HEK293 (cell line): Measurements from ENCODE around the gene MTR.

Experiments used
- CTCF ChIA-PET: fragments of 350-600 bp; formaldehyde crosslinking; extraction: SDS; loops from one replicate; lab custom pipeline; 2021; ENCODE audit warnings: antibody characterized with exemption; lab: Yijun Ruan, JAX
- POLR2A ChIA-PET: fragments of 300-600 bp; formaldehyde crosslinking; extraction: SDS; loops from one replicate; lab custom pipeline; 2020; ENCODE audit warnings: antibody characterized with exemption, inconsistent platforms; lab: Yijun Ruan, JAX
- H3K27ac ChIP-seq: fragments of 200-500 bp; sonication (Bioruptor generic); 2 replicates; pipeline ENCODE4 v1.5.1; 2014; ENCODE audit warnings: low read depth, low read length, control low read depth, inconsistent platforms; ENCODE audit errors: extremely low read depth
- H3K36me3 ChIP-seq, 2 experiments: fragments of 200-500 bp in 1 of 2; sonication (Bioruptor generic) in 1 of 2; 1 replicate in 1 of 2; 2 replicates in 1 of 2; pipeline ENCODE4 v1.5.1; 2014 to 2017; ENCODE audit warnings: inconsistent platforms in 2 of 2, low read length in 2 of 2; ENCODE audit not compliant: control insufficient read depth in 2 of 2, insufficient read depth in 1 of 2
- H3K4me1 ChIP-seq: fragments of 200-500 bp; sonication (Bioruptor generic); 2 replicates; pipeline ENCODE4 v1.5.1; 2014; ENCODE audit warnings: mild to moderate bottlenecking, low read length, inconsistent platforms; ENCODE audit not compliant: control insufficient read depth, insufficient read depth
- H3K4me3 ChIP-seq: 2 replicates; pipeline ENCODE4 v1.5.1; 2011; ENCODE audit warnings: low read depth, mild to moderate bottlenecking, control low read depth, low read length, moderate library complexity
- H3K9me3 ChIP-seq: fragments of 200-500 bp; sonication (Bioruptor generic); 2 replicates; pipeline ENCODE4 v1.5.1; 2014; ENCODE audit warnings: low read depth, low read length, inconsistent platforms; ENCODE audit not compliant: control insufficient read depth, insufficient read depth
- EGR2 ChIP-seq: fragments of 450-650 bp; formaldehyde crosslinking; IDR thresholded peaks from 2 replicates; pipeline ENCODE4 v1.5.1; 2016; ENCODE audit warnings: low read depth, missing biosample characterization, missing genetic modification characterization
- OVOL3 ChIP-seq: fragments of 450-650 bp; formaldehyde crosslinking; IDR thresholded peaks from 2 replicates; pipeline ENCODE4 v1.5.1; 2016; ENCODE audit warnings: missing biosample characterization, missing genetic modification characterization
- REPIN1 ChIP-seq: fragments of 450-650 bp; formaldehyde crosslinking; IDR thresholded peaks from 2 replicates; pipeline ENCODE4 v1.5.1; 2017; ENCODE audit warnings: missing biosample characterization, missing genetic modification characterization, low read depth
- SP7 ChIP-seq: fragments of 450-650 bp; formaldehyde crosslinking; IDR thresholded peaks from 2 replicates; pipeline ENCODE4 v1.5.1; 2016; ENCODE audit warnings: missing biosample characterization, missing genetic modification characterization
- WT1 ChIP-seq: fragments of 450-650 bp; formaldehyde crosslinking; IDR thresholded peaks from 2 replicates; pipeline ENCODE4 v1.5.1; 2016; ENCODE audit warnings: missing biosample characterization, missing genetic modification characterization
- ZBTB21 ChIP-seq: fragments of 450-650 bp; formaldehyde crosslinking; IDR thresholded peaks from 2 replicates; pipeline ENCODE4 v1.5.1; 2017; ENCODE audit warnings: missing biosample characterization, missing genetic modification characterization
- ZBTB48 ChIP-seq: fragments of 450-650 bp; formaldehyde crosslinking; IDR thresholded peaks from 2 replicates; pipeline ENCODE4 v1.5.1; 2016; ENCODE audit warnings: missing biosample characterization, missing genetic modification characterization
- ZIC2 ChIP-seq: fragments of 450-650 bp; formaldehyde crosslinking; IDR thresholded peaks from 2 replicates; pipeline ENCODE4 v1.5.1; 2016; ENCODE audit warnings: missing biosample characterization, missing genetic modification characterization
- ZNF239 ChIP-seq: fragments of 450-650 bp; formaldehyde crosslinking; IDR thresholded peaks from 2 replicates; pipeline ENCODE4 v1.5.1; 2016; ENCODE audit warnings: missing biosample characterization, missing genetic modification characterization
- ZNF266 ChIP-seq: fragments of 450-650 bp; formaldehyde crosslinking; IDR thresholded peaks from 2 replicates; pipeline ENCODE4 v1.5.1; 2016; ENCODE audit warnings: missing biosample characterization, missing genetic modification characterization, low read depth
- ZNF394 ChIP-seq: fragments of 450-650 bp; formaldehyde crosslinking; IDR thresholded peaks from 2 replicates; pipeline ENCODE4 v1.5.1; 2016; ENCODE audit warnings: missing biosample characterization, missing genetic modification characterization, mild to moderate bottlenecking, moderate library complexity, borderline replicate concordance
- ZNF791 ChIP-seq: fragments of 450-650 bp; formaldehyde crosslinking; IDR thresholded peaks from 2 replicates; pipeline ENCODE4 v1.5.1; 2016; ENCODE audit warnings: missing biosample characterization, missing genetic modification characterization
- TF ChIP-seq, protein P1 (sequence below): fragments of 450-650 bp; formaldehyde crosslinking; IDR thresholded peaks from 2 replicates; pipeline ENCODE4 v1.5.1; 2017; ENCODE audit warnings: missing biosample characterization, missing genetic modification characterization
- TF ChIP-seq, protein P2 (sequence below): fragments of 450-650 bp; formaldehyde crosslinking; IDR thresholded peaks from 2 replicates; pipeline ENCODE4 v1.5.1; 2016; ENCODE audit warnings: missing biosample characterization, missing genetic modification characterization
- TF ChIP-seq, protein P3 (sequence below): fragments of 450-650 bp; formaldehyde crosslinking; IDR thresholded peaks from 2 replicates; pipeline ENCODE4 v1.5.1; 2017; ENCODE audit warnings: missing biosample characterization, missing genetic modification characterization
- TF ChIP-seq, protein P4 (sequence below): fragments of 450-650 bp; formaldehyde crosslinking; conservative IDR thresholded peaks from 2 replicates; pipeline ENCODE4 v1.5.1; 2016; ENCODE audit warnings: low read depth, missing biosample characterization, missing genetic modification characterization
- TF ChIP-seq, protein P5 (sequence below): fragments of 450-650 bp; formaldehyde crosslinking; IDR thresholded peaks from 2 replicates; pipeline ENCODE4 v1.5.1; 2017; ENCODE audit warnings: missing biosample characterization, missing genetic modification characterization

The MTR gene

DNA sequence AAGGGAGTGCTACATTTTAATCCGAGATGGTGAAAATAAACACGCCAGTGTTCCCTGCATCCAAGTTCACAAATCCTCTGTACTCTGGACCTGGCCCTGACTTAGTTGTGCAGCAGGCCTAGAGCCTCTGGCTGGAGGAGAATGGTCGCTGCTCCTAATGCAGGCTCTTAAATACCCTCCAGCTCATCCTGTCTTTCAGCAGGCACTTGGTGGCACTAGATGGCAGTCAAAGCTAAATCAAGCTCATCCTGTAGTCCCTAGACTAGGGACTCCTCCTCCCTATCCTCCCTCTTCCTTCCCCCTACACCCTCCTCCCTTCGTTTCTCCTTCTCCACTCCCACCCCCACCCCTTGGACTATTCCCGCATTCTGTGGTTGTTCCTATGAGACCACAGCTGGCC is 41.6 kb upstream of the MTR start:
- H3K4me1 ChIP-seq: no peaks in the 10 kb centered on the region
- H3K4me3 ChIP-seq: no peak overlapping the region
- TF ChIP-seq ZBTB21 (tag by site-specific recombination) (no peak), ZNF791 (no peak), OVOL3 (no peak), ZNF266 (tag by site-specific recombination) (no peak), ZNF394 (no peak), ZNF239 (tag by site-specific recombination) (no peak), SP7 (tag by site-specific recombination) (no peak), REPIN1 (no peak), EGR2 (tag by site-specific recombination) (peak; percentile 44; the same call in 1 of the 2 replicates), WT1 (peak; percentile 29; the same call in 1 of the 2 replicates), ZBTB48 (tag by site-specific recombination) (0 out of 2 replicates have a peak, but pooled peaks have one; percentile 41)
- TF ChIP-seq, protein P1, sequence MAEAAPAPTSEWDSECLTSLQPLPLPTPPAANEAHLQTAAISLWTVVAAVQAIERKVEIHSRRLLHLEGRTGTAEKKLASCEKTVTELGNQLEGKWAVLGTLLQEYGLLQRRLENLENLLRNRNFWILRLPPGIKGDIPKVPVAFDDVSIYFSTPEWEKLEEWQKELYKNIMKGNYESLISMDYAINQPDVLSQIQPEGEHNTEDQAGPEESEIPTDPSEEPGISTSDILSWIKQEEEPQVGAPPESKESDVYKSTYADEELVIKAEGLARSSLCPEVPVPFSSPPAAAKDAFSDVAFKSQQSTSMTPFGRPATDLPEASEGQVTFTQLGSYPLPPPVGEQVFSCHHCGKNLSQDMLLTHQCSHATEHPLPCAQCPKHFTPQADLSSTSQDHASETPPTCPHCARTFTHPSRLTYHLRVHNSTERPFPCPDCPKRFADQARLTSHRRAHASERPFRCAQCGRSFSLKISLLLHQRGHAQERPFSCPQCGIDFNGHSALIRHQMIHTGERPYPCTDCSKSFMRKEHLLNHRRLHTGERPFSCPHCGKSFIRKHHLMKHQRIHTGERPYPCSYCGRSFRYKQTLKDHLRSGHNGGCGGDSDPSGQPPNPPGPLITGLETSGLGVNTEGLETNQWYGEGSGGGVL (tag by site-specific recombination): 0 out of 2 replicates have a peak, but pooled peaks have one; percentile 10
- TF ChIP-seq, protein P2, sequence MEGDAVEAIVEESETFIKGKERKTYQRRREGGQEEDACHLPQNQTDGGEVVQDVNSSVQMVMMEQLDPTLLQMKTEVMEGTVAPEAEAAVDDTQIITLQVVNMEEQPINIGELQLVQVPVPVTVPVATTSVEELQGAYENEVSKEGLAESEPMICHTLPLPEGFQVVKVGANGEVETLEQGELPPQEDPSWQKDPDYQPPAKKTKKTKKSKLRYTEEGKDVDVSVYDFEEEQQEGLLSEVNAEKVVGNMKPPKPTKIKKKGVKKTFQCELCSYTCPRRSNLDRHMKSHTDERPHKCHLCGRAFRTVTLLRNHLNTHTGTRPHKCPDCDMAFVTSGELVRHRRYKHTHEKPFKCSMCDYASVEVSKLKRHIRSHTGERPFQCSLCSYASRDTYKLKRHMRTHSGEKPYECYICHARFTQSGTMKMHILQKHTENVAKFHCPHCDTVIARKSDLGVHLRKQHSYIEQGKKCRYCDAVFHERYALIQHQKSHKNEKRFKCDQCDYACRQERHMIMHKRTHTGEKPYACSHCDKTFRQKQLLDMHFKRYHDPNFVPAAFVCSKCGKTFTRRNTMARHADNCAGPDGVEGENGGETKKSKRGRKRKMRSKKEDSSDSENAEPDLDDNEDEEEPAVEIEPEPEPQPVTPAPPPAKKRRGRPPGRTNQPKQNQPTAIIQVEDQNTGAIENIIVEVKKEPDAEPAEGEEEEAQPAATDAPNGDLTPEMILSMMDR (tag by site-specific recombination): peak; percentile 84
- TF ChIP-seq, protein P3, sequence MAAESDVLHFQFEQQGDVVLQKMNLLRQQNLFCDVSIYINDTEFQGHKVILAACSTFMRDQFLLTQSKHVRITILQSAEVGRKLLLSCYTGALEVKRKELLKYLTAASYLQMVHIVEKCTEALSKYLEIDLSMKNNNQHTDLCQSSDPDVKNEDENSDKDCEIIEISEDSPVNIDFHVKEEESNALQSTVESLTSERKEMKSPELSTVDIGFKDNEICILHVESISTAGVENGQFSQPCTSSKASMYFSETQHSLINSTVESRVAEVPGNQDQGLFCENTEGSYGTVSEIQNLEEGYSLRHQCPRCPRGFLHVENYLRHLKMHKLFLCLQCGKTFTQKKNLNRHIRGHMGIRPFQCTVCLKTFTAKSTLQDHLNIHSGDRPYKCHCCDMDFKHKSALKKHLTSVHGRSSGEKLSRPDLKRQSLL (tag by site-specific recombination): no peak
- TF ChIP-seq, protein P4, sequence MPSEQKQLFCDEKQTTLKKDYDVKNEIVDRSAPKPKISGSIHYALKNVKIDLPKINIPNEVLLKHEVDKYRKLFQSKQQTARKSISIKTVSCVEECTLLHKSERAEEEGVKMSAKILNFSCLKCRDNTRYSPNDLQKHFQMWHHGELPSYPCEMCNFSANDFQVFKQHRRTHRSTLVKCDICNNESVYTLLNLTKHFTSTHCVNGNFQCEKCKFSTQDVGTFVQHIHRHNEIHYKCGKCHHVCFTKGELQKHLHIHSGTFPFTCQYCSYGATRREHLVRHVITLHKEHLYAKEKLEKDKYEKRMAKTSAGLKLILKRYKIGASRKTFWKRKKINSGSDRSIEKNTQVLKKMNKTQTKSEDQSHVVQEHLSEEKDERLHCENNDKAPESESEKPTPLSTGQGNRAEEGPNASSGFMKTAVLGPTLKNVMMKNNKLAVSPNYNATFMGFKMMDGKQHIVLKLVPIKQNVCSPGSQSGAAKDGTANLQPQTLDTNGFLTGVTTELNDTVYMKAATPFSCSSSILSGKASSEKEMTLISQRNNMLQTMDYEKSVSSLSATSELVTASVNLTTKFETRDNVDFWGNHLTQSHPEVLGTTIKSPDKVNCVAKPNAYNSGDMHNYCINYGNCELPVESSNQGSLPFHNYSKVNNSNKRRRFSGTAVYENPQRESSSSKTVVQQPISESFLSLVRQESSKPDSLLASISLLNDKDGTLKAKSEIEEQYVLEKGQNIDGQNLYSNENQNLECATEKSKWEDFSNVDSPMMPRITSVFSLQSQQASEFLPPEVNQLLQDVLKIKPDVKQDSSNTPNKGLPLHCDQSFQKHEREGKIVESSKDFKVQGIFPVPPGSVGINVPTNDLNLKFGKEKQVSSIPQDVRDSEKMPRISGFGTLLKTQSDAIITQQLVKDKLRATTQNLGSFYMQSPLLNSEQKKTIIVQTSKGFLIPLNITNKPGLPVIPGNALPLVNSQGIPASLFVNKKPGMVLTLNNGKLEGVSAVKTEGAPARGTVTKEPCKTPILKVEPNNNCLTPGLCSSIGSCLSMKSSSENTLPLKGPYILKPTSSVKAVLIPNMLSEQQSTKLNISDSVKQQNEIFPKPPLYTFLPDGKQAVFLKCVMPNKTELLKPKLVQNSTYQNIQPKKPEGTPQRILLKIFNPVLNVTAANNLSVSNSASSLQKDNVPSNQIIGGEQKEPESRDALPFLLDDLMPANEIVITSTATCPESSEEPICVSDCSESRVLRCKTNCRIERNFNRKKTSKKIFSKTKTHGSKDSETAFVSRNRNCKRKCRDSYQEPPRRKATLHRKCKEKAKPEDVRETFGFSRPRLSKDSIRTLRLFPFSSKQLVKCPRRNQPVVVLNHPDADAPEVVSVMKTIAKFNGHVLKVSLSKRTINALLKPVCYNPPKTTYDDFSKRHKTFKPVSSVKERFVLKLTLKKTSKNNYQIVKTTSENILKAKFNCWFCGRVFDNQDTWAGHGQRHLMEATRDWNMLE (tag by site-specific recombination): no peak
- TF ChIP-seq, all 188 proteins: peak for 5
- POLR2A ChIA-PET: interaction anchor here (1.5 kb wide), 1 partner anchor 42 kb away, joined by 3 read pairs; the partner anchor contains the start of gene MTR
- H3K27ac ChIP-seq: no peak overlapping the region
- H3K36me3 ChIP-seq: peaks cover 9 to 63% of the 10 kb centered on the region in 2 experiments; a peak in 2 of 3 replicates
- no peaks in the 10 kb centered on the region for H3K9me3 ChIP-seq
- CTCF ChIA-PET: interaction anchor here (0.6 to 2.2 kb wide), 10 partner anchors 42 to 917 kb away, joined by 3 to 23 read pairs (median 3); partner anchors contain the start of gene MTR

DNA sequence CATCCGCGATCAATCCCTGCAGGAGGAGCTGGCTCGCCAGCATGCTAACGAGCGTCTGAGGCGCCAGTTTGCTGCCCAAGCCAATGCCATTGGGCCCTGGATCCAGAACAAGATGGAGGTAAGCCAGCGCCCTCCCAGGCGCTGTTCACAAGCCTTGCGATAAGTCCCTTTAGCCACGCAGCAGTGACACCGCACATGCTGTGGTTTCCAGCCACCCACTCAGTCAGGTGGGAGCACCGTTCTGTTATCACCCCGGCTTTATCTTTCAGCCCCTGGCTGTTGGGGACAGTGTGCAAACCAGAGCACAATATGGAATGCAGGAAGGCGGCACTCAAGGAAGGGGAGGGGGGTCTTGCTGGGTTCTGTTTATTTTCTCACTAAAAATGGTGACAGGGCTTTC is 41.1 kb upstream of the MTR start:
- Histone ChIP-seq H3K4me1 (no peaks in the 10 kb centered on the region), H3K9me3 (no peaks in the 10 kb centered on the region), H3K27ac (no peak overlapping the region), H3K4me3 (no peak overlapping the region), H3K36me3 (peaks cover 9 to 63% of the 10 kb centered on the region in 2 experiments; a peak in 2 of 3 replicates)
- CTCF ChIA-PET: interaction anchor here (0.6 to 2.2 kb wide), 8 partner anchors 117 to 917 kb away, joined by 3 to 23 read pairs (median 4); no protein-coding TSS in a partner anchor
- POLR2A ChIA-PET: interaction anchor here (1.5 kb wide), 1 partner anchor 41 kb away, joined by 3 read pairs; the partner anchor contains the start of gene MTR
- TF ChIP-seq ZIC2 (no peak), EGR2 (tag by site-specific recombination) (peak; percentile 10; the same call in 1 of the 2 replicates)
- TF ChIP-seq, protein P5, sequence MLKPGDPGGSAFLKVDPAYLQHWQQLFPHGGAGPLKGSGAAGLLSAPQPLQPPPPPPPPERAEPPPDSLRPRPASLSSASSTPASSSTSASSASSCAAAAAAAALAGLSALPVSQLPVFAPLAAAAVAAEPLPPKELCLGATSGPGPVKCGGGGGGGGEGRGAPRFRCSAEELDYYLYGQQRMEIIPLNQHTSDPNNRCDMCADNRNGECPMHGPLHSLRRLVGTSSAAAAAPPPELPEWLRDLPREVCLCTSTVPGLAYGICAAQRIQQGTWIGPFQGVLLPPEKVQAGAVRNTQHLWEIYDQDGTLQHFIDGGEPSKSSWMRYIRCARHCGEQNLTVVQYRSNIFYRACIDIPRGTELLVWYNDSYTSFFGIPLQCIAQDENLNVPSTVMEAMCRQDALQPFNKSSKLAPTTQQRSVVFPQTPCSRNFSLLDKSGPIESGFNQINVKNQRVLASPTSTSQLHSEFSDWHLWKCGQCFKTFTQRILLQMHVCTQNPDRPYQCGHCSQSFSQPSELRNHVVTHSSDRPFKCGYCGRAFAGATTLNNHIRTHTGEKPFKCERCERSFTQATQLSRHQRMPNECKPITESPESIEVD (tag by site-specific recombination): no peak
